Vagina (tissue), 2 donors: Measurements from ENCODE around the gene PDE4D. TPM values are rescaled to one million over a fixed set of nuclear protein-coding genes. Genes with fewer than 3 reads are reported as not detected.

Experiments used
- DNase-seq, 2 donors: peaks; one replicate each; pipeline ENCODE4 v3.0.0-alpha.2; 2017; ENCODE audit errors: extremely low spot score in 2 of 2
- H3K27ac ChIP-seq: fragments of 200-600 bp; sonication (generic); one replicate; pipeline ENCODE4 v1.5.1; 2019
- H3K27me3 ChIP-seq: fragments of 200-600 bp; sonication (generic); one replicate; pipeline ENCODE4 v1.5.1; 2019
- H3K36me3 ChIP-seq, 2 donors: fragments of 200-600 bp; sonication (generic); one replicate each; pipeline ENCODE4 v1.5.1; 2017 to 2019
- H3K4me1 ChIP-seq: fragments of 200-600 bp; sonication (generic); one replicate; pipeline ENCODE4 v1.5.1; 2019
- H3K4me3 ChIP-seq, 2 donors: fragments of 200-600 bp; sonication (generic); 1 replicate in 1 of 2; 2 replicates in 1 of 2; pipeline ENCODE4 v1.5.1; 2016 to 2019
- H3K9me3 ChIP-seq: fragments of 200-600 bp; sonication (generic); one replicate; pipeline ENCODE4 v1.5.1; 2019
- CTCF ChIP-seq, 3 experiments: fragments of 450-650 bp in 2 of 3; fragments of 200-600 bp in 1 of 3; sonication (generic) in 1 of 3; IDR thresholded peaks; one replicate each; pipeline ENCODE4 v1.5.1; 2017 to 2019; ENCODE audit warnings: antibody characterized with exemption in 3 of 3, mild to moderate bottlenecking in 2 of 3, moderate library complexity in 2 of 3
- POLR2A ChIP-seq, 2 donors: fragments of 450-650 bp; IDR thresholded peaks; one replicate each; pipeline ENCODE4 v1.6.1; 2017; ENCODE audit warnings: antibody characterized with exemption in 2 of 2, mild to moderate bottlenecking in 2 of 2, moderate library complexity in 2 of 2
- POLR2AphosphoS5 ChIP-seq, 2 donors: sonication (generic); formaldehyde crosslinking; IDR thresholded peaks; one replicate each; pipeline ENCODE4 v1.9.0; 2017; ENCODE audit warnings: antibody characterized with exemption in 2 of 2, mild to moderate bottlenecking in 2 of 2, low read depth in 1 of 2; ENCODE audit not compliant: insufficient read depth in 1 of 2
- intact Hi-C: fragments of 100-400 bp; cut with DNase I; formaldehyde crosslinking; loops from one replicate; pipeline ENCODE4 v1.15.1; 2023
- total RNA-seq: library from RNA; depleted of rRNA; stranded (reverse); fragments of >200 nt; gene quantifications from one replicate; pipeline ENCODE4 v1.2.3, GENCODE V29; 2016

Gene PDE4D
- total RNA-seq, 1 donor from 2014 or later: 86.9 TPM

GRCh38 chr5:59287361-59287760 lies 606.2 kb downstream of the PDE4D start:
- Histone ChIP-seq H3K36me3 (no peaks in the 10 kb centered on the region), H3K27me3 (no peaks in the 10 kb centered on the region), H3K4me1 (no peaks in the 10 kb centered on the region), H3K9me3 (no peaks in the 10 kb centered on the region), H3K4me3 (no peak overlapping the region), H3K27ac (no peak overlapping the region)
- intact Hi-C loops: no loop called here
- peak in 1 of 2 donors; percentile 61 for DNase-seq
- no peak for TF ChIP-seq POLR2A (IDR thresholded peaks at IDR 0.05)
- TF ChIP-seq POLR2AphosphoS5 (IDR thresholded peaks at IDR 0.05; ENCODE audit: insufficient read depth in 1 of 2, low read depth in 1 of 2): no peak
- TF ChIP-seq CTCF (IDR thresholded peaks at IDR 0.05): no peak

- Histone ChIP-seq H3K27ac (no peak overlapping the region), H3K9me3 (no peaks in the 10 kb centered on the region), H3K4me1 (no peaks in the 10 kb centered on the region), H3K27me3 (no peaks in the 10 kb centered on the region), H3K36me3 (no peaks in the 10 kb centered on the region), H3K4me3 (no peak overlapping the region)
- TF ChIP-seq POLR2A (IDR thresholded peaks at IDR 0.05): no peak
- no peak for TF ChIP-seq CTCF (IDR thresholded peaks at IDR 0.05)
- no peak for TF ChIP-seq POLR2AphosphoS5 (IDR thresholded peaks at IDR 0.05; ENCODE audit: insufficient read depth in 1 of 2, low read depth in 1 of 2)
- intact Hi-C loops: no loop called here
- DNase-seq: no peak
Observed at GRCh38 chr5:59286510-59286909, 607.0 kb downstream of the PDE4D start.

GRCh38 chr5:59285300-59286016 lies 608.1 kb downstream of the PDE4D start:
- Histone ChIP-seq H3K27ac (no peak overlapping the region), H3K9me3 (no peaks in the 10 kb centered on the region), H3K36me3 (no peaks in the 10 kb centered on the region), H3K4me3 (no peak overlapping the region), H3K4me1 (no peaks in the 10 kb centered on the region), H3K27me3 (no peaks in the 10 kb centered on the region)
- intact Hi-C loops: no loop called here
- DNase-seq: no peak
- TF ChIP-seq CTCF (IDR thresholded peaks at IDR 0.05) (no peak), POLR2AphosphoS5 (IDR thresholded peaks at IDR 0.05; ENCODE audit: insufficient read depth in 1 of 2, low read depth in 1 of 2) (no peak), POLR2A (IDR thresholded peaks at IDR 0.05) (no peak)

GRCh38 chr5:59282726-59283125 lies 610.8 kb downstream of the PDE4D start:
- intact Hi-C loops: no loop called here
- no peak for DNase-seq
- Histone ChIP-seq H3K36me3 (no peaks in the 10 kb centered on the region), H3K27me3 (no peaks in the 10 kb centered on the region), H3K9me3 (no peaks in the 10 kb centered on the region), H3K4me3 (no peak overlapping the region), H3K27ac (no peak overlapping the region), H3K4me1 (no peaks in the 10 kb centered on the region)
- TF ChIP-seq POLR2AphosphoS5 (IDR thresholded peaks at IDR 0.05; ENCODE audit: insufficient read depth in 1 of 2, low read depth in 1 of 2): no peak
- no peak for TF ChIP-seq POLR2A (IDR thresholded peaks at IDR 0.05)
- TF ChIP-seq CTCF (IDR thresholded peaks at IDR 0.05): no peak

- TF ChIP-seq POLR2A (IDR thresholded peaks at IDR 0.05) (no peak), POLR2AphosphoS5 (IDR thresholded peaks at IDR 0.05; ENCODE audit: insufficient read depth in 1 of 2, low read depth in 1 of 2) (no peak), CTCF (IDR thresholded peaks at IDR 0.05) (no peak)
- Histone ChIP-seq H3K36me3 (no peaks in the 10 kb centered on the region), H3K27ac (no peak overlapping the region), H3K27me3 (no peaks in the 10 kb centered on the region), H3K4me1 (peaks cover 12% of the 10 kb centered on the region), H3K9me3 (no peaks in the 10 kb centered on the region), H3K4me3 (no peak overlapping the region)
- DNase-seq: no peak
- intact Hi-C loops: no loop called here
Observed at GRCh38 chr5:59279979-59280378, 613.5 kb downstream of the PDE4D start.
